Measurements from ENCODE around the gene FGR. TPM values are rescaled to one million over a fixed set of nuclear protein-coding genes. Genes with fewer than 3 reads are reported as not detected.

The FGR gene
- total and polyA plus RNA-seq, 2 of the 13 experiments (the other 11 are each of a cell fraction or from before 2014, with no cell fraction given) = not detected

- no peak for TF ChIP-seq FOXO4 (CRISPR knock-in tag; conservative IDR thresholded peaks at IDR 0.05)
- no peak for TF ChIP-seq ZFP62 (CRISPR knock-in tag; IDR thresholded peaks at IDR 0.05)
- no peak for TF ChIP-seq ZNF7 (CRISPR knock-in tag; IDR thresholded peaks at IDR 0.05)
- TF ChIP-seq ZGPAT (CRISPR knock-in tag; IDR thresholded peaks at IDR 0.05) = peak; percentile 57; the same call in 1 of the 2 replicates
- peak; percentile 26; the same call in 1 of the 2 replicates for TF ChIP-seq HDAC2 (CRISPR knock-in tag; IDR thresholded peaks at IDR 0.05)
- no peak for TF ChIP-seq KDM6A (CRISPR knock-in tag; IDR thresholded peaks at IDR 0.05; ENCODE audit: low read depth)
- TF ChIP-seq PTBP1 (IDR thresholded peaks at IDR 0.05; ENCODE audit: low read depth, low read length, poor library complexity, severe bottlenecking) = no peak
- TF ChIP-seq ZNF280B (CRISPR knock-in tag; IDR thresholded peaks at IDR 0.05; ENCODE audit: borderline replicate concordance) = no peak
- TF ChIP-seq SOX5 (CRISPR knock-in tag; IDR thresholded peaks at IDR 0.05; ENCODE audit: borderline replicate concordance) = 0 out of 2 replicates have a peak, but pooled peaks have one; percentile 10
- TF ChIP-seq RAD21 (CRISPR knock-in tag; IDR thresholded peaks at IDR 0.05) = peak; percentile 87
- no peak for TF ChIP-seq ATAD3A (CRISPR knock-in tag; IDR thresholded peaks at IDR 0.05)
- TF ChIP-seq ZNF747 (CRISPR knock-in tag; IDR thresholded peaks at IDR 0.05; ENCODE audit: borderline replicate concordance) = peak; percentile 27; the same call in 1 of the 2 replicates
Observed at GRCh38 chr1:27568300-27569087, 66.5 kb downstream of the FGR start (continued).
